ENCODE results near the gene SLC3A2. TPM values are rescaled to one million over a fixed set of nuclear protein-coding genes. Genes with fewer than 3 reads are reported as not detected.

SLC3A2 gene
- total RNA-seq, 1 donor, result 259 TPM

DNA sequence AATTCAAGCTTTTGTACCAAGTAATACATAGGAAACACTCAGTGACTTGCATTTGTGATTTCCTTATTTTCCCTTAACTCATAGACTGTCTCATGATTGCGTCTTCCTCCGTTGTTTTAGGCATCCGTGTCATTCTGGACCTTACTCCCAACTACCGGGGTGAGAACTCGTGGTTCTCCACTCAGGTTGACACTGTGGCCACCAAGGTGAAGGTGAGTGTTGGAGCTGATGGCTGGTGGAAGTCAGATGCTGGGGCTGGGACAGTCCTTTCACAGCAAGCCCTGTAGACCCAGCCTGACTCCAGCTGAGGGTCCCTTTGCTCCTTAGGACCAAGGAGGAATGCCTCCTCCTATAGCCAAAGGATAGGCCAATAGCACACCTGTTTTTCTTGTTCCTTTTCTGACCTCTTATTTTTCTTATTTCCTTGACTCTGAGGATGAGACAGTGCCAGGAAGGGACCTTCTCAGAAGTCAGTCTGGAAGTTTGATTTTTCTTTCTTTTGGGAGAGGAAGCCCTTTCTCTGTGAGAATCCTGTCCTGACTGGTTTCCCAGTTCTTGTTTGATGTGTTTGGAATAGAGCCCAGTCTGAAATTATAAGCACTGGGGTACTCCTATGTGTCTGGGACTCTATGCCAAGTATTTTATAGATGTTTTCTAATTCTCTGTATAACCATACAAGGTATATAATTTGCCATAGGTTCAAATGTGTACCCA, 2.2 kb downstream of the SLC3A2 start:
- TF ChIP-seq CTCF (IDR thresholded peaks at IDR 0.05; ENCODE audit: extremely low read depth, low read depth, low read length), result no peak
- Histone ChIP-seq H3K36me3 (ENCODE audit: insufficient read depth, low read length) (peaks cover 59% of the 10 kb centered on the region), H3K4me1 (ENCODE audit: insufficient read depth, low read length) (peaks cover 43% of the 10 kb centered on the region), H3K27me3 (ENCODE audit: insufficient read depth, low read length) (no peaks in the 10 kb centered on the region), H4K20me1 (ENCODE audit: insufficient read depth, low read length) (peaks cover 58% of the 10 kb centered on the region), H3K9me3 (ENCODE audit: low read depth, low read length) (no peaks in the 10 kb centered on the region), H3K4me3 (ENCODE audit: insufficient read depth, low read length) (peak overlapping the region; percentile 93), H3K79me2 (ENCODE audit: insufficient read depth, low read length) (peaks cover 63% of the 10 kb centered on the region), H3K27ac (ENCODE audit: low read depth, low read length) (peak overlapping the region; percentile 100), H3K4me2 (ENCODE audit: insufficient read depth, low read length) (peak overlapping the region; percentile 89), H2AFZ (ENCODE audit: low read length) (no peak overlapping the region)
- peak; percentile 48 for DNase-seq (ENCODE audit: insufficient read length, low spot score, missing footprints)

DNA sequence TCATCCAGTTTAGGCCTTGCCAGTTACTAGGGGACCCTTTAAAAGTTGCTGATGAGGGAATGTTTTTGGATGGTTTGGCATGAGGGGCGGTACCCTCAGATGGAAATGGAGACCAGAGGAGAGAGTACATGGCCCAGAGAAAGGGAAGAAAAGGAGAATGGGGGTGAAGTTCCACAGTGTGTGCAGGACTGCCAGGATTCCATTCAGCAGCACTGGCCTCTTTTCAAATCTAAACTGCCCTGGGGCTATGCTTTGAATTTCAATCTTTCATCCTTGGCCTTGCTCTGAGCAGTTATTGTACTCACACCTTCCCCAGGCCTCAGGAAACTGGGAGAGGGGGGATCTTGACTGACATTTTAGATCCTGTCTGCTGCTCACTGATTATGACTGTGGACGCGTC, 3.0 kb downstream of the SLC3A2 start:
- Histone ChIP-seq H3K27ac (ENCODE audit: low read depth, low read length) (peak overlapping the region; percentile 100), H3K36me3 (ENCODE audit: insufficient read depth, low read length) (peaks cover 66% of the 10 kb centered on the region), H3K79me2 (ENCODE audit: insufficient read depth, low read length) (peaks cover 63% of the 10 kb centered on the region), H3K27me3 (ENCODE audit: insufficient read depth, low read length) (no peaks in the 10 kb centered on the region), H3K4me1 (ENCODE audit: insufficient read depth, low read length) (peaks cover 43% of the 10 kb centered on the region), H3K4me3 (ENCODE audit: insufficient read depth, low read length) (peak overlapping the region; percentile 93), H4K20me1 (ENCODE audit: insufficient read depth, low read length) (peaks cover 65% of the 10 kb centered on the region), H3K9me3 (ENCODE audit: low read depth, low read length) (no peaks in the 10 kb centered on the region), H2AFZ (ENCODE audit: low read length) (no peak overlapping the region), H3K4me2 (ENCODE audit: insufficient read depth, low read length) (peak overlapping the region; percentile 89)
- peak; percentile 52 for DNase-seq (ENCODE audit: insufficient read length, low spot score, missing footprints)
- TF ChIP-seq CTCF (IDR thresholded peaks at IDR 0.05; ENCODE audit: extremely low read depth, low read depth, low read length), result no peak

DNA sequence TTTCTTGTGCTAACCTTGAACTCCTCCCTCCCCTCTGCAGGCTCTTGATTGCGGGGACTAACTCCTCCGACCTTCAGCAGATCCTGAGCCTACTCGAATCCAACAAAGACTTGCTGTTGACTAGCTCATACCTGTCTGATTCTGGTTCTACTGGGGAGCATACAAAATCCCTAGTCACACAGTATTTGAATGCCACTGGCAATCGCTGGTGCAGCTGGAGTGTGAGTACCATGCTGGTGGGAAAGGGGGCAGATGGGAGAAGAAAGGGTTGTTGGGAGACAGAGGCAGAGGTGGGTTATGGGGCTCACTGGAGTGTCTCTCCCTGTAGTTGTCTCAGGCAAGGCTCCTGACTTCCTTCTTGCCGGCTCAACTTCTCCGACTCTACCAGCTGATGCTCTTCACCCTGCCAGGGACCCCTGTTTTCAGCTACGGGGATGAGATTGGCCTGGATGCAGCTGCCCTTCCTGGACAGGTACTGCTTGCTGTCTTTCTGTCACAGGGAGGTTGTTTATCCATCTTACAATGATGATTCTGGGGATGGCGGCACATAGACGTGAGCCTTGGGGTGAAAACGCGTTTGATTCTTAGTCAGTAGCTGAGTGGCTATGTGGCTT, 4.5 kb downstream of the SLC3A2 start:
- Histone ChIP-seq H3K4me3 (ENCODE audit: insufficient read depth, low read length) (no peak overlapping the region), H3K4me1 (ENCODE audit: insufficient read depth, low read length) (peaks cover 42% of the 10 kb centered on the region), H3K27ac (ENCODE audit: low read depth, low read length) (peak overlapping the region; percentile 45), H3K4me2 (ENCODE audit: insufficient read depth, low read length) (peak overlapping the region; percentile 63), H3K36me3 (ENCODE audit: insufficient read depth, low read length) (peaks cover 77% of the 10 kb centered on the region), H4K20me1 (ENCODE audit: insufficient read depth, low read length) (peaks cover 80% of the 10 kb centered on the region), H2AFZ (ENCODE audit: low read length) (no peak overlapping the region), H3K27me3 (ENCODE audit: insufficient read depth, low read length) (no peaks in the 10 kb centered on the region), H3K79me2 (ENCODE audit: insufficient read depth, low read length) (peaks cover 63% of the 10 kb centered on the region), H3K9me3 (ENCODE audit: low read depth, low read length) (no peaks in the 10 kb centered on the region)
- peak; percentile 32 for DNase-seq (ENCODE audit: insufficient read length, low spot score, missing footprints)
- TF ChIP-seq CTCF (IDR thresholded peaks at IDR 0.05; ENCODE audit: extremely low read depth, low read depth, low read length), result no peak

GRCh38 chr11:62888406-62888805, 7.7 kb downstream of the SLC3A2 start:
- H4K20me1 ChIP-seq (ENCODE audit: insufficient read depth, low read length), result peaks cover 66% of the 10 kb centered on the region
- no peak overlapping the region for H3K27ac ChIP-seq (ENCODE audit: low read depth, low read length)
- H3K36me3 ChIP-seq (ENCODE audit: insufficient read depth, low read length), result peaks cover 63% of the 10 kb centered on the region
- H3K79me2 ChIP-seq (ENCODE audit: insufficient read depth, low read length), result peaks cover 38% of the 10 kb centered on the region
- no peak overlapping the region for H3K4me3 ChIP-seq (ENCODE audit: insufficient read depth, low read length)
- no peak for TF ChIP-seq CTCF (IDR thresholded peaks at IDR 0.05; ENCODE audit: extremely low read depth, low read depth, low read length)
- no peaks in the 10 kb centered on the region for H3K27me3 ChIP-seq (ENCODE audit: insufficient read depth, low read length)
- no peak overlapping the region for H3K4me2 ChIP-seq (ENCODE audit: insufficient read depth, low read length)
- no peak for DNase-seq (ENCODE audit: insufficient read length, low spot score, missing footprints)
- H2AFZ ChIP-seq (ENCODE audit: low read length), result no peak overlapping the region
- H3K9me3 ChIP-seq (ENCODE audit: low read depth, low read length), result no peaks in the 10 kb centered on the region
- peaks cover 29% of the 10 kb centered on the region for H3K4me1 ChIP-seq (ENCODE audit: insufficient read depth, low read length)
